DOHH2 (cell line): ENCODE results near the gene MGMT.

Source experiments
- H3F3A ChIP-seq: fragments of 200-600 bp; sonication (generic), shearing (Covaris generic); 2 replicates; pipeline ENCODE4 v1.6.0; 2016; ENCODE audit warnings: antibody characterized with exemption, mild to moderate bottlenecking; ENCODE audit not compliant: control insufficient read depth, insufficient read depth
- H3K27ac ChIP-seq: fragments of 200-600 bp; sonication (generic); 2 replicates; pipeline ENCODE4 v1.5.1; 2014; ENCODE audit warnings: low read depth, mild to moderate bottlenecking, low read length, moderate library complexity
- H3K27me3 ChIP-seq: fragments of 200-600 bp; sonication (generic); 2 replicates; pipeline ENCODE4 v1.6.1; 2014; ENCODE audit warnings: mild to moderate bottlenecking, low read length, mixed read lengths; ENCODE audit not compliant: control insufficient read depth
- H3K36me3 ChIP-seq: fragments of 200-600 bp; sonication (generic); 2 replicates; pipeline ENCODE4 v1.6.1; 2014; ENCODE audit warnings: mild to moderate bottlenecking, low read length, moderate library complexity, mixed read lengths; ENCODE audit not compliant: control insufficient read depth
- H3K4me1 ChIP-seq: fragments of 200-600 bp; sonication (generic); 2 replicates; pipeline ENCODE4 v1.6.1; 2014; ENCODE audit warnings: mild to moderate bottlenecking, low read length, mixed read lengths; ENCODE audit not compliant: control insufficient read depth
- H3K4me2 ChIP-seq: fragments of 200-600 bp; sonication (generic); 2 replicates; pipeline ENCODE4 v1.6.0; 2014; ENCODE audit warnings: mild to moderate bottlenecking, low read length, moderate library complexity
- H3K4me3 ChIP-seq: fragments of 200-600 bp; sonication (generic); 2 replicates; pipeline ENCODE4 v1.5.1; 2014; ENCODE audit warnings: mild to moderate bottlenecking, low read length, mixed read lengths
- H3K79me2 ChIP-seq: fragments of 200-600 bp; sonication (generic); 2 replicates; pipeline ENCODE4 v1.6.1; 2014; ENCODE audit warnings: mild to moderate bottlenecking, low read length, mixed read lengths; ENCODE audit not compliant: control insufficient read depth
- H3K9me2 ChIP-seq: fragments of 200-600 bp; sonication (generic); replicated peaks from 2 replicates; pipeline ENCODE4 v1.6.1; 2014; ENCODE audit warnings: mild to moderate bottlenecking, low read length, mixed read lengths; ENCODE audit not compliant: control insufficient read depth
- H3K9me3 ChIP-seq: fragments of 200-600 bp; sonication (generic); 2 replicates; pipeline ENCODE4 v1.6.1; 2014; ENCODE audit warnings: antibody characterized with exemption, low read length, mixed read lengths; ENCODE audit not compliant: control insufficient read depth, insufficient read depth
- H4K20me1 ChIP-seq: fragments of 200-600 bp; sonication (generic); 2 replicates; pipeline ENCODE4 v1.6.0; 2014; ENCODE audit warnings: low read depth, mild to moderate bottlenecking, antibody characterized with exemption, low read length, moderate library complexity; ENCODE audit not compliant: control insufficient read depth, insufficient read depth
- EZH2phosphoT487 ChIP-seq: fragments of 200-600 bp; sonication (generic); IDR thresholded peaks from 2 replicates; pipeline ENCODE4 v1.6.1; 2017; ENCODE audit warnings: borderline replicate concordance, mild to moderate bottlenecking, antibody characterized with exemption, low read length, moderate library complexity, mixed read lengths
- TF ChIP-seq, protein P1 (sequence below): fragments of 200-600 bp; sonication (generic); IDR thresholded peaks from one replicate; pipeline ENCODE4 v1.5.1; 2014; ENCODE audit warnings: antibody characterized with exemption, mild to moderate bottlenecking, low read depth, low read length; ENCODE audit not compliant: poor library complexity, severe bottlenecking

The MGMT gene

DNA sequence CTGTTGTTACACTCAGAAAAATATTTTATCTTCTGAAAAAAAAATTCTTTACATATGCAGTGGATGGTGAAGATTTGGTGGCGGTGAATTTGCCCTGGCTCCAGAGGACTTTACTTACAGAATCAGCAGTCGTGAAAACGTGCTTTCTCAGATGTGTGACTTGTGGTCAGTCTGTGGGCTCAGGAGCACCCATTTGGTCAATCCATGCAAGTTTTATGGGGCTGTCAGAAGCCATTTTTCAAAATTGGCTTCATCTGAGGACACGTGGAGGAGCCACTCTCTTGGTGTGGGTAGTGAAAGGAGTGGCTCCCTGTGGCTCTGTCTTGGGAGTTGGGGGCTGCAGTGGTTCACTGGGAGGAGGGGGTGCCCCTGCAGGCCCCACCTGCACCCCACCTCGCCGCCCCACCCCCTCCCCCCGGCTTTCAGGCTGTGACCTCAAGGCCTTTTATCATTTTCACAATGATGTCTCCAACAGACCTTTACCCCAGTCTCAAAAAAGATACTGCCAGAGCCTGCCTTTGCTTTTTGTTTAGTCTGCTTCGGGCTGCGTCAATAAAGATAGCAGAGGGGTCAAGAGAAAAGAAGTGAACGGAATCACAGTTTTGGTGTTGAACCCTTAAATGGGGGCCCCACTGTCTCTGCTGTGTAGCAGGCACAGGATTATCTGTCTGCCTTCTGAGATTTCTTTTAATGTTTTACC is 137.4 kb downstream of the MGMT start:
- peak overlapping the region; percentile 92 for H3K27ac ChIP-seq
- TF ChIP-seq, protein P1, sequence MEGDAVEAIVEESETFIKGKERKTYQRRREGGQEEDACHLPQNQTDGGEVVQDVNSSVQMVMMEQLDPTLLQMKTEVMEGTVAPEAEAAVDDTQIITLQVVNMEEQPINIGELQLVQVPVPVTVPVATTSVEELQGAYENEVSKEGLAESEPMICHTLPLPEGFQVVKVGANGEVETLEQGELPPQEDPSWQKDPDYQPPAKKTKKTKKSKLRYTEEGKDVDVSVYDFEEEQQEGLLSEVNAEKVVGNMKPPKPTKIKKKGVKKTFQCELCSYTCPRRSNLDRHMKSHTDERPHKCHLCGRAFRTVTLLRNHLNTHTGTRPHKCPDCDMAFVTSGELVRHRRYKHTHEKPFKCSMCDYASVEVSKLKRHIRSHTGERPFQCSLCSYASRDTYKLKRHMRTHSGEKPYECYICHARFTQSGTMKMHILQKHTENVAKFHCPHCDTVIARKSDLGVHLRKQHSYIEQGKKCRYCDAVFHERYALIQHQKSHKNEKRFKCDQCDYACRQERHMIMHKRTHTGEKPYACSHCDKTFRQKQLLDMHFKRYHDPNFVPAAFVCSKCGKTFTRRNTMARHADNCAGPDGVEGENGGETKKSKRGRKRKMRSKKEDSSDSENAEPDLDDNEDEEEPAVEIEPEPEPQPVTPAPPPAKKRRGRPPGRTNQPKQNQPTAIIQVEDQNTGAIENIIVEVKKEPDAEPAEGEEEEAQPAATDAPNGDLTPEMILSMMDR: no peak
- TF ChIP-seq EZH2phosphoT487: no peak
- H3F3A ChIP-seq: peaks cover 22% of the 10 kb centered on the region
- H3K9me3 ChIP-seq: no peaks in the 10 kb centered on the region
- peak overlapping the region; percentile 85 for H3K4me2 ChIP-seq
- H3K36me3 ChIP-seq: peaks cover 3% of the 10 kb centered on the region; the same call in 1 of the 2 replicates
- peak overlapping the region; percentile 62; the same call in 1 of the 2 replicates for H3K4me3 ChIP-seq
- no peaks in the 10 kb centered on the region for H4K20me1 ChIP-seq
- H3K79me2 ChIP-seq: peaks cover 3% of the 10 kb centered on the region; the same call in 1 of the 2 replicates
- H3K27me3 ChIP-seq: no peaks in the 10 kb centered on the region
- H3K9me2 ChIP-seq: no peaks in the 10 kb centered on the region
- H3K4me1 ChIP-seq: peaks cover 65% of the 10 kb centered on the region

DNA sequence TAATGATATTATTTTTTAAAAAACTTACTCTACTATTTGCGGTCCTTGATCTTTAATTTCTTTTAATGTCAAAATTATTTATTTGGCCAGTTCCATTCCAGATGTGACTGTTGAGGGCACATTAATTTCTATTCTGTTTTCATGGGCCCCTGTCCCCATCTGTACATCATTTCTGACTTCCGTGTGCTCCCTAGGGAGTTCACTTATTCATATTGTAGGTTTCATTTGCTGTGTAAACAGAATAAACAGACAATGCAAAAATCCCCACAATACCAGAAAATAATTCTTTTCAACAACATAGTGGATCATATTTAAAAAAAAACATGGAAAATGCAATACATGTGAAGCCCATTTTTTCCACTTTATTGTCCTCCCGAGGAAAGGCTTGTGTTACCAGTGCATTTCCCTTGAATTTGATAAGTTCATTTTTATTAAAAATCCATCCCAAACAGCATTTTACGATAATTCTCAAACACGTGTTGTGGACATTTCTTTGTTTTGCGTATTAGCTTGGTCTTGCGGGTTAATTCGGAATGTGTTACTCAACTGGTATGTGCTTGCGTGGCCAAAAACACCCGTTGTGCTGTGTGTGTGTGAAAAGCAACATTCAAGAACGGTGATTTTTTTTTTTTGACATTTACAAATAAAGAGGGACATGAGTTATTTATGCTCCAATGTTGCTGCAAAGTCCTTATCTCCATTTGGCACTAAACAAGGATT is 138.4 kb downstream of the MGMT start:
- Histone ChIP-seq H3F3A (peaks cover 22% of the 10 kb centered on the region), H3K27me3 (no peaks in the 10 kb centered on the region), H4K20me1 (no peaks in the 10 kb centered on the region), H3K79me2 (peaks cover 3% of the 10 kb centered on the region; the same call in 1 of the 2 replicates), H3K36me3 (peaks cover 3% of the 10 kb centered on the region; the same call in 1 of the 2 replicates), H3K4me3 (peak overlapping the region; percentile 62), H3K9me3 (no peaks in the 10 kb centered on the region), H3K4me1 (peaks cover 65% of the 10 kb centered on the region), H3K27ac (peak overlapping the region; percentile 92), H3K4me2 (peak overlapping the region; percentile 85), H3K9me2 (no peaks in the 10 kb centered on the region)
- no peak for TF ChIP-seq EZH2phosphoT487
- TF ChIP-seq, protein P1: no peak

DNA sequence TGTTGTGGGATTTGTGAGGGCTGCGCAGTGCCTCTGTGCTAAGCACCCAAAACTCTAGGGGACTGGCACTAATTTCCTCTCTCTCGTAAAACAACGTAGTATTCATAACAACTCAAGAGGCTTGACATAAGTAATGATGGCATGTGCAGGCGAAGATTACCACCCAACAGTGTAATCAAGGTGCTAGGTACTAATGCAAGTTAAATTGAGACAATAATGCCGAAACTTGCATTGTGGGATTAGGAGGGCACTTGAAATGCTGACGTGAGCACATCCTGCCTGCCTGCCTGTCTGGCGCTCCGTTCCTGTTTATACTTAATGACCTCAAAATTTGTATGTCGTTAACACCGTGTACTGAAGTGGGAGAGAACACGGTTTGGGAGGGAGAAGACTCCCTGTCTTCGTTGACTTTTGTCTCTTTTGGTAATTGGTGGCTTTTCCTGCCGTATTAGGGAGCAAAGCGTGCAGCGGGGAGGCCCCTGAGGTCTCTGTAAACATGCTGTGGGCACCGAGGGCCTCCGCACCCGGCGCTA is 139.0 kb downstream of the MGMT start:
- Histone ChIP-seq H3K27ac (peak overlapping the region; percentile 92), H3K4me2 (peak overlapping the region; percentile 85), H3K4me3 (peak overlapping the region; percentile 62), H3F3A (peaks cover 22% of the 10 kb centered on the region), H3K27me3 (no peaks in the 10 kb centered on the region), H3K36me3 (peaks cover 3% of the 10 kb centered on the region; the same call in 1 of the 2 replicates), H3K9me3 (no peaks in the 10 kb centered on the region), H3K79me2 (peaks cover 3% of the 10 kb centered on the region; the same call in 1 of the 2 replicates), H3K4me1 (peaks cover 65% of the 10 kb centered on the region), H3K9me2 (no peaks in the 10 kb centered on the region), H4K20me1 (no peaks in the 10 kb centered on the region)
- TF ChIP-seq EZH2phosphoT487: no peak
